ENCODE results near the gene NFAM1.

DNA sequence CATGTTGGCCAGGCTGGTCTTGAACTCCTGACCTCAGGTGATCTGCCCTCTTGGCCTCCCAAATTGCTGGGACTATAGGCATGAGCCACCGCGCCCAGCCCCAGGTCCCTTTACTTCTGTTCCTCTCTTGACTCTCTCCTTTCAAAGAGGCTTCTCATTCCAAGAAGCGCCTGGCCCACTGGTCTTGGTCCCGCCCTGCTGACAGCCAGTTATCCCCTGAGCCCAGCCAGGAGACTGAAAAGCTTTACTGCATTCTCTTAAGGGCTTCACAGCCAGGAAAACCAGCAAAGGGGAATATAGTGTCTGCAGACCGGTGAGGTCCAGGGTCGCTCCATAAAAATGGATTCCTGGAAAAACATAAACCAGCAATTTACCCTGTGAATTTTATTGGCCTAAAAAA is 68.3 kb downstream of the NFAM1 start:
- TF ChIP-seq POLR2A (IDR thresholded peaks at IDR 0.05; ENCODE audit: low read depth, low read length) = no peak
- TF ChIP-seq TAF1 (IDR thresholded peaks at IDR 0.05; ENCODE audit: borderline replicate concordance, low read depth, low read length) = no peak
